MM.1S (cell line): ENCODE measurements around the gene ERCC2.

Source experiments
- DNase-seq: peaks from one replicate; pipeline ENCODE4 v3.0.0-alpha.2; 2015
- H2AFZ ChIP-seq: fragments of 300-600 bp; sonication (generic); 2 replicates; pipeline ENCODE4 v1.6.0; 2016; ENCODE audit warnings: antibody characterized with exemption, low read length
- H3F3A ChIP-seq: fragments of 300-600 bp; sonication (generic); 2 replicates; pipeline ENCODE4 v1.6.1; 2016; ENCODE audit warnings: mild to moderate bottlenecking, antibody characterized with exemption, low read length, moderate library complexity, mixed read lengths; ENCODE audit not compliant: insufficient read depth
- H3K27ac ChIP-seq: fragments of 300-600 bp; sonication (generic); 2 replicates; pipeline ENCODE4 v1.5.1; 2016; ENCODE audit warnings: mild to moderate bottlenecking, low read length
- H3K27me3 ChIP-seq: fragments of 300-600 bp; sonication (generic); replicated peaks from 2 replicates; pipeline ENCODE4 v1.6.0; 2016; ENCODE audit warnings: low read length; ENCODE audit not compliant: insufficient read depth
- H3K36me3 ChIP-seq: fragments of 300-600 bp; sonication (generic); replicated peaks from 2 replicates; pipeline ENCODE4 v1.6.1; 2016; ENCODE audit warnings: mild to moderate bottlenecking, low read length, mixed read lengths; ENCODE audit not compliant: insufficient read depth
- H3K4me1 ChIP-seq: fragments of 300-600 bp; sonication (generic); 2 replicates; pipeline ENCODE4 v1.6.1; 2016; ENCODE audit warnings: low read length, mixed read lengths
- H3K4me2 ChIP-seq: fragments of 300-600 bp; sonication (generic); 2 replicates; pipeline ENCODE4 v1.6.0; 2016; ENCODE audit warnings: low read depth, low read length
- H3K4me3 ChIP-seq: fragments of 300-600 bp; sonication (generic); 2 replicates; pipeline ENCODE4 v1.5.1; 2016; ENCODE audit warnings: low read length, mixed read lengths
- H3K79me2 ChIP-seq: fragments of 300-600 bp; sonication (generic); 2 replicates; pipeline ENCODE4 v1.6.1; 2016; ENCODE audit warnings: mixed run types, low read length, mixed read lengths
- H3K9ac ChIP-seq: fragments of 300-600 bp; sonication (generic); 2 replicates; pipeline ENCODE4 v1.6.1; 2016; ENCODE audit warnings: low read length, mixed read lengths
- H3K9me2 ChIP-seq: fragments of 300-600 bp; sonication (generic); replicated peaks from 2 replicates; pipeline ENCODE4 v1.6.1; 2016; ENCODE audit warnings: mild to moderate bottlenecking, low read length, mixed read lengths; ENCODE audit not compliant: insufficient read depth
- H3K9me3 ChIP-seq: fragments of 300-600 bp; sonication (generic); replicated peaks from 2 replicates; pipeline ENCODE4 v1.6.1; 2016; ENCODE audit warnings: mild to moderate bottlenecking, low read length, mixed read lengths; ENCODE audit not compliant: insufficient read depth
- H4K20me1 ChIP-seq: fragments of 300-600 bp; sonication (generic); 2 replicates; pipeline ENCODE4 v1.6.1; 2016; ENCODE audit warnings: mild to moderate bottlenecking, low read length, moderate library complexity, mixed read lengths; ENCODE audit not compliant: insufficient read depth
- CTCF ChIP-seq: fragments of 300-600 bp; sonication (generic); IDR thresholded peaks from 2 replicates; pipeline ENCODE4 v1.5.1; 2016; ENCODE audit warnings: antibody characterized with exemption, low read length, mixed read lengths
- EZH2 ChIP-seq: fragments of 300-600 bp; sonication (generic); optimal IDR thresholded peaks from 2 replicates; pipeline ENCODE3; 2017; ENCODE audit warnings: low read depth, mild to moderate bottlenecking, antibody characterized with exemption, low read length, mixed read lengths
- EZH2phosphoT487 ChIP-seq: fragments of 300-600 bp; sonication (generic); IDR thresholded peaks from 2 replicates; pipeline ENCODE4 v1.6.1; 2018; ENCODE audit warnings: antibody characterized with exemption, low read length

ERCC2 gene

DNA sequence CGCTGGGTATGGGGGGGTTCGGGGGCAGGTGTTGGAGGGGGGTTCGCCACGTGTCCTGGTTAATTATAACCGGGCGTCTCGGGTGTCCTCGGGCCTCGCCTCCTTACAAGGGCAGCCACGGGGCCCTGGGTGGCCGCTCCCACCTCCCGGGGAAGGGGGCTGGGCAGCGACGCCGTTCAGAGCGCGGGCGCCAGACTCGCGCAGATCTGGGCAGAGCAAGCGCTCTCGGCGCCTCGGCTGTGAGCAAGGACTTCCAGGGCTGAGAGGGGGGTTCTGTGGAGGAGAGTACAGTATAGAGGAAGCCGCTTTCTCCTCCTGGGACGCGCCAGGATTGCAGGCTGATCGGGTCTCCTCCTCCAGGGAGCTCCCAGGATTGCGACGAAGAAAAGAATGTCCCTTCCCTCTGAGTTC, 46.7 kb downstream of the ERCC2 start:
- Histone ChIP-seq H3K27ac (no peak overlapping the region), H2AFZ (no peak overlapping the region), H3K9me3 (no peaks in the 10 kb centered on the region), H3K4me1 (no peaks in the 10 kb centered on the region), H3K36me3 (no peaks in the 10 kb centered on the region), H3F3A (no peaks in the 10 kb centered on the region), H3K4me2 (no peak overlapping the region), H3K79me2 (no peaks in the 10 kb centered on the region), H3K27me3 (peaks cover 37% of the 10 kb centered on the region), H3K4me3 (no peak overlapping the region), H3K9ac (no peak overlapping the region), H4K20me1 (no peaks in the 10 kb centered on the region), H3K9me2 (no peaks in the 10 kb centered on the region)
- no peak for DNase-seq
- TF ChIP-seq EZH2 (no peak), CTCF (no peak), EZH2phosphoT487 (no peak)

- H3K27me3 ChIP-seq = peaks cover 46% of the 10 kb centered on the region
- no peak for DNase-seq
- H3K36me3 ChIP-seq = no peaks in the 10 kb centered on the region
- H3F3A ChIP-seq = no peaks in the 10 kb centered on the region
- H3K9me2 ChIP-seq = no peaks in the 10 kb centered on the region
- no peak within 1 kb of the TSS for H3K27ac ChIP-seq
- H3K9ac ChIP-seq = no peak within 1 kb of the TSS
- H3K4me2 ChIP-seq = no peak within 1 kb of the TSS
- no peaks in the 10 kb centered on the region for H3K4me1 ChIP-seq
- no peak for TF ChIP-seq CTCF
- TF ChIP-seq EZH2 = no peak
- no peak within 1 kb of the TSS for H3K4me3 ChIP-seq
- H2AFZ ChIP-seq = no peak within 1 kb of the TSS
- H4K20me1 ChIP-seq = no peaks in the 10 kb centered on the region
- no peaks in the 10 kb centered on the region for H3K9me3 ChIP-seq
- no peaks in the 10 kb centered on the region for H3K79me2 ChIP-seq
These were observed 47.6 kb downstream of the ERCC2 start, which contains the start of gene CKM for GRCh38 chr19:45322744-45323281. TSS of gene CKM (minus strand) at chr19:45322875. CDS start at chr19:45319713, 3,162 bp downstream.

GRCh38 chr19:45322311-45322710, 48.1 kb downstream of the ERCC2 start:
- no peaks in the 10 kb centered on the region for H4K20me1 ChIP-seq
- no peaks in the 10 kb centered on the region for H3K9me3 ChIP-seq
- no peak for DNase-seq
- H3K79me2 ChIP-seq = no peaks in the 10 kb centered on the region
- no peak for TF ChIP-seq EZH2
- no peak for TF ChIP-seq CTCF
- TF ChIP-seq EZH2phosphoT487 = no peak
- H3K27ac ChIP-seq = no peak overlapping the region
- H3K9me2 ChIP-seq = no peaks in the 10 kb centered on the region
- H2AFZ ChIP-seq = no peak overlapping the region
- H3K4me1 ChIP-seq = no peaks in the 10 kb centered on the region
- H3K4me2 ChIP-seq = no peak overlapping the region
- H3K9ac ChIP-seq = no peak overlapping the region
- H3F3A ChIP-seq = no peaks in the 10 kb centered on the region
- H3K36me3 ChIP-seq = no peaks in the 10 kb centered on the region
- H3K4me3 ChIP-seq = no peak overlapping the region
- peaks cover 50% of the 10 kb centered on the region for H3K27me3 ChIP-seq
